Progenitor cell of endocrine pancreas (in vitro differentiated cells): ENCODE data around the gene ADARB2. TPM values are rescaled to one million over a fixed set of nuclear protein-coding genes. Genes with fewer than 3 reads are reported as not detected.

Source experiments
- DNase-seq: peaks from one replicate; pipeline ENCODE4 v3.0.0; 2021; ENCODE audit warnings: low spot score; ENCODE audit not compliant: unreplicated experiment
- H3K27ac Mint-ChIP-seq: 2 replicates; pipeline ENCODE4 v1.8.0; 2021; ENCODE audit warnings: mild to moderate bottlenecking, moderate library complexity, mixed read lengths
- H3K27me3 Mint-ChIP-seq: 2 replicates; pipeline ENCODE4 v1.8.0; 2021; ENCODE audit warnings: mixed read lengths
- H3K36me3 Mint-ChIP-seq: 2 replicates; pipeline ENCODE4 v1.8.0; 2022; ENCODE audit warnings: mixed read lengths; ENCODE audit not compliant: insufficient read depth
- H3K4me1 Mint-ChIP-seq: 2 replicates; pipeline ENCODE4 v1.8.0; 2021; ENCODE audit warnings: low read depth, mixed read lengths
- H3K4me3 Mint-ChIP-seq: 2 replicates; pipeline ENCODE4 v1.8.0; 2021; ENCODE audit warnings: low read depth, mild to moderate bottlenecking, moderate library complexity, mixed read lengths
- H3K9me3 Mint-ChIP-seq: 2 replicates; pipeline ENCODE4 v1.8.0; 2021; ENCODE audit warnings: low read depth, mixed read lengths
- total RNA-seq: library from RNA; stranded (reverse); gene quantifications from 2 replicates; pipeline ENCODE4 v1.2.1, GENCODE V29; 2021
- TF ChIP-seq, protein P1 (sequence below): fragments of 200-600 bp; sonication (generic); IDR thresholded peaks from one replicate; pipeline ENCODE4 v1.5.0; 2021; ENCODE audit warnings: antibody characterized with exemption, mild to moderate bottlenecking; ENCODE audit not compliant: unreplicated experiment

The ADARB2 gene
- total RNA-seq, 1 donor from 2014 or later, result 1.3 TPM

- no peak overlapping the region for H3K4me3 Mint-ChIP-seq
- no peaks in the 10 kb centered on the region for H3K9me3 Mint-ChIP-seq
Measured at GRCh38 chr10:1629326-1630198, 107.8 kb downstream of the ADARB2 start.

DNA sequence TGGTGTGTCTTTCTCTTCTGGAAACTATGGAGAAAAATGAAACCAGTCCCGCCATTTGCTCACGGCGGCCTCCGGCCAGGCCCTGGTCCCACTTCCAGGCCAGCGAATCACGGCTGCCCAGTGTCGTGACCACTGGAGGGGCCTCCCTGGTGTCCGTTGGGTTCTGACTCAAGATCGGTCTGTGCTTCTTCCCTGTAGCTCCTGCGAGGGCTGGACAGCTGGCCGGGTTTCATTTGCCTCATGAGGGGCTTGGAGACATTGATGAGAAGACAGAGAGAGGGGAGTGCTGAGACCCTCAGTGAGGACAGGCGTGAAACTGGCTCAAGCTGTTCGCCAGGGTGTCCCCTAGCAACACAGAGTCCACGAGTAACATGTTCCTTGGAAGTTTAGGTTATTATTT is 108.6 kb downstream of the ADARB2 start:
- DNase-seq, result no peak
- TF ChIP-seq, protein P1, sequence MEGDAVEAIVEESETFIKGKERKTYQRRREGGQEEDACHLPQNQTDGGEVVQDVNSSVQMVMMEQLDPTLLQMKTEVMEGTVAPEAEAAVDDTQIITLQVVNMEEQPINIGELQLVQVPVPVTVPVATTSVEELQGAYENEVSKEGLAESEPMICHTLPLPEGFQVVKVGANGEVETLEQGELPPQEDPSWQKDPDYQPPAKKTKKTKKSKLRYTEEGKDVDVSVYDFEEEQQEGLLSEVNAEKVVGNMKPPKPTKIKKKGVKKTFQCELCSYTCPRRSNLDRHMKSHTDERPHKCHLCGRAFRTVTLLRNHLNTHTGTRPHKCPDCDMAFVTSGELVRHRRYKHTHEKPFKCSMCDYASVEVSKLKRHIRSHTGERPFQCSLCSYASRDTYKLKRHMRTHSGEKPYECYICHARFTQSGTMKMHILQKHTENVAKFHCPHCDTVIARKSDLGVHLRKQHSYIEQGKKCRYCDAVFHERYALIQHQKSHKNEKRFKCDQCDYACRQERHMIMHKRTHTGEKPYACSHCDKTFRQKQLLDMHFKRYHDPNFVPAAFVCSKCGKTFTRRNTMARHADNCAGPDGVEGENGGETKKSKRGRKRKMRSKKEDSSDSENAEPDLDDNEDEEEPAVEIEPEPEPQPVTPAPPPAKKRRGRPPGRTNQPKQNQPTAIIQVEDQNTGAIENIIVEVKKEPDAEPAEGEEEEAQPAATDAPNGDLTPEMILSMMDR, result no peak
- Mint-ChIP-seq H3K36me3 (no peaks in the 10 kb centered on the region), H3K27ac (no peak overlapping the region), H3K9me3 (no peaks in the 10 kb centered on the region), H3K4me1 (peaks cover 7% of the 10 kb centered on the region), H3K4me3 (no peak overlapping the region), H3K27me3 (no peaks in the 10 kb centered on the region)

More at GRCh38 chr10:1629326-1630198, 107.8 kb downstream of the ADARB2 start:
- Mint-ChIP-seq H3K27me3 (no peaks in the 10 kb centered on the region), H3K36me3 (no peaks in the 10 kb centered on the region), H3K4me1 (peaks cover 7% of the 10 kb centered on the region), H3K27ac (no peak overlapping the region)
- no peak for DNase-seq
- TF ChIP-seq, protein P1, result no peak

- TF ChIP-seq, protein P1, result no peak
- no peaks in the 10 kb centered on the region for H3K9me3 Mint-ChIP-seq
- H3K27me3 Mint-ChIP-seq, result no peaks in the 10 kb centered on the region
- H3K36me3 Mint-ChIP-seq, result no peaks in the 10 kb centered on the region
- H3K27ac Mint-ChIP-seq, result no peak overlapping the region
- DNase-seq, result no peak
- no peak overlapping the region for H3K4me3 Mint-ChIP-seq
- H3K4me1 Mint-ChIP-seq, result peaks cover 7% of the 10 kb centered on the region
Measured at GRCh38 chr10:1627945-1628344, 109.4 kb downstream of the ADARB2 start.

DNA sequence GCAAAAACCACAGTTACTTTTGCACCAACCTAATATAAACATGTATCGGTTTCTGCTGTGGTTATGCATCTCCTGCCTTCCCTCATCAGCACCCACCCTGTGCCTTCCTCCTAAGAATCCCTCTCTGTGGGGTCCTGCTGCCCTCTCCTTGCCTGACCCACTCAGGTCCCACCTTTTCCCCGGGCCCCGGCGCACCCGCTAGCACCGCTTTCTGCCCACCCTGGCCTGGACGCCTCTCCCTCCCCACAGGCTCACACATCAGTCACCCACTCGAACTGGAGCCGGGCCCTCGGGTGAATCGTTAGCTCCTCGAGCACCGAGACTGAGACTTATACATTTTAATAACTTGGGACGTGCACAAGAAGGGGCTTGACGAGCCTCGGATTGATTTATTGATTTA is 110.5 kb downstream of the ADARB2 start:
- TF ChIP-seq, protein P1, result no peak
- Mint-ChIP-seq H3K4me1 (peaks cover 7% of the 10 kb centered on the region), H3K9me3 (no peaks in the 10 kb centered on the region), H3K36me3 (no peaks in the 10 kb centered on the region), H3K27me3 (no peaks in the 10 kb centered on the region), H3K4me3 (no peak overlapping the region), H3K27ac (no peak overlapping the region)
- DNase-seq, result no peak

- no peak overlapping the region for H3K27ac Mint-ChIP-seq
- H3K36me3 Mint-ChIP-seq, result no peaks in the 10 kb centered on the region
- H3K4me1 Mint-ChIP-seq, result peaks cover 7% of the 10 kb centered on the region
- no peak for DNase-seq
- no peaks in the 10 kb centered on the region for H3K9me3 Mint-ChIP-seq
- H3K4me3 Mint-ChIP-seq, result no peak overlapping the region
- H3K27me3 Mint-ChIP-seq, result no peaks in the 10 kb centered on the region
- TF ChIP-seq, protein P1, result no peak
Measured at GRCh38 chr10:1626410-1626809, 110.9 kb downstream of the ADARB2 start.
